GM21360 (cell line): Measurements from ENCODE around the gene ZGPAT.

ENCODE experiments used
- ATAC-seq: cut with Tn5 transposase; IDR thresholded peaks from one replicate; pipeline ENCODE4 v1.9.1; 2021; ENCODE audit warnings: mild to moderate bottlenecking, moderate library complexity; ENCODE audit not compliant: unreplicated experiment

The ZGPAT gene

DNA sequence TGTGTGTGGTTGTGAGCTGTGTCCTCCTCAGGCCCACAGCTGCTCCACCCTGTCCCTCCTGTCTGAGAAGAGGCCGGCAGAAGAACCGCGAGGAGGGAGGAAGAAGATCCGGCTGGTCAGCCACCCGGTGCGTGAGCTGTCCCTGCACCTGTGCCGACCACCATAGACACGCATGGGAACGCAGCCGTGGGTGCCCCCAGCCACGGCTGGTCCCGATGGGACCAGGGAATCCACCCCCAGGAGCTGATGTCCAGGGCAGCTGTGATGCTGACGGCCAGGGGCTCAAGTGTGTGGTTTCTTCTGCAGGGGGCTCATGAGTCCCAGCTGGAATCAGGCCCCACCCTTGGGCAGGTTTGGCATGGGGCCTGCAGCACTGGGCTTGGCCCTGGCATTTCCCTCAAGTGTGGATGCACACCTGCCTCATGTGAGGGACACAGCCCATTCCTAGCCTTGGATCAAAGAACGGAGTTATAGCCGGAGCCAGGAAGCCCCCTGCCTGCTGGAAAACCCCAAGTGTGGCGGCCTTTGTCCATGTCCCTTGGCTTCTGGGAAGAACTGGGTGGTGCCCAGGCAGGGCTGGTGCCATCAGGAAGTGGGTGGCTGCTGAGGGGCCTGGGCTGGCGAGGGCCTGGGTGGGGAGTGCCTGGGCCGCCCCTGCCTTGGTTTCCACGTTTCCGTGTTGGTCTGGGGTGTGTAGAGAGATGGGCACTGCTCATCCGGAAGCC lies 16.0 kb upstream of the ZGPAT start:
- ATAC-seq, result no peak

DNA sequence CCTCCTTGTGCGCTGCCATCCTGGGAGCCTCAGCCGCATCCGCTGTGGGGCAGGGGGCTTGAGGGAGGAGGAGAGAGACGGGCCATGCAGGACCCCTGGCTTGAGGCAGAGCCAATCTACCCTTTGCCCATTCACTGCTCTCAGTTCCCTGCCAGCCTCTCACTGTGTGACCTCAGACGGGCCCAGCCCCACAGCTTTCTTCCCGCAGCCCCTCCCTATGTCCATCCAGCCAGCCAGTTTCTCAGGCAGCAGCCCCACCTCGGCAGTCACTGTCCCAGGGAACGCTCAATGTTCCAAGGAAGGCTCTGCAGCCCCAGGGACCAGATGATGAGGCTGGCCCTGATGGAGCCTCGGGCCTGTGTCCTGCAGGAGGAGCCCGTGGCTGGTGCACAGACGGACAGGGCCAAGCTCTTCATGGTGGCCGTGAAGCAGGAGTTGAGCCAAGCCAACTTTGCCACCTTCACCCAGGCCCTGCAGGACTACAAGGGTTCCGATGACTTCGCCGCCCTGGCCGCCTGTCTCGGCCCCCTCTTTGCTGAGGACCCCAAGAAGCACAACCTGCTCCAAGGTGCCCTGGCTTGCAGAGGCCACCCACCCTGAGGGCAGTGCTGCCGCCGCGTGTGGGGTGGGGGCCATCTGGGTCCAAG lies 15.3 kb upstream of the ZGPAT start:
- no peak for ATAC-seq

DNA sequence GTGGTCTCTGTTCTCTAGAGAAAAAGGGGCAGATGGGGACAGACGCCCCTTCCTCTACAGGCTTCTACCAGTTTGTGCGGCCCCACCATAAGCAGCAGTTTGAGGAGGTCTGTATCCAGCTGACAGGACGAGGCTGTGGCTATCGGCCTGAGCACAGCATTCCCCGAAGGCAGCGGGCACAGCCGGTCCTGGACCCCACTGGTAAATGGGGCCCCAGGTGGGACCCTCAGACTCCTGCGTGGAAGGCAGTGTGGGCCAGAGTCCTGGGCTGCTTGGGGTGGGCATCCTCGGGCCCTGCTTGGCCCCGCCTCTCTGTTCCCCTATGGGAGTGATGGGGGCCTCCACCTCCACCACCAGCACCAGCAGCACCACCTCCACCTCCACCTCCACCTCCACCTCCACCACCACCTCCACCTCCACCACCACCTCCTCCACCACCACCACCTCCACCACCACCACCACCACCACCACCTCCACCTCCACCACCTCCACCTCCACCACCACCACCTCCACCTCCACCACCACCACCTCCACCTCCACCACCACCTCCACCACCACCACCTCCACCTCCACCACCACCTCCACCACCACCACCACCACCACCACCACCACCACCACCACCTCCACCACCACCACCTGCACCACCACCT lies 14.6 kb upstream of the ZGPAT start:
- ATAC-seq, result no peak

DNA sequence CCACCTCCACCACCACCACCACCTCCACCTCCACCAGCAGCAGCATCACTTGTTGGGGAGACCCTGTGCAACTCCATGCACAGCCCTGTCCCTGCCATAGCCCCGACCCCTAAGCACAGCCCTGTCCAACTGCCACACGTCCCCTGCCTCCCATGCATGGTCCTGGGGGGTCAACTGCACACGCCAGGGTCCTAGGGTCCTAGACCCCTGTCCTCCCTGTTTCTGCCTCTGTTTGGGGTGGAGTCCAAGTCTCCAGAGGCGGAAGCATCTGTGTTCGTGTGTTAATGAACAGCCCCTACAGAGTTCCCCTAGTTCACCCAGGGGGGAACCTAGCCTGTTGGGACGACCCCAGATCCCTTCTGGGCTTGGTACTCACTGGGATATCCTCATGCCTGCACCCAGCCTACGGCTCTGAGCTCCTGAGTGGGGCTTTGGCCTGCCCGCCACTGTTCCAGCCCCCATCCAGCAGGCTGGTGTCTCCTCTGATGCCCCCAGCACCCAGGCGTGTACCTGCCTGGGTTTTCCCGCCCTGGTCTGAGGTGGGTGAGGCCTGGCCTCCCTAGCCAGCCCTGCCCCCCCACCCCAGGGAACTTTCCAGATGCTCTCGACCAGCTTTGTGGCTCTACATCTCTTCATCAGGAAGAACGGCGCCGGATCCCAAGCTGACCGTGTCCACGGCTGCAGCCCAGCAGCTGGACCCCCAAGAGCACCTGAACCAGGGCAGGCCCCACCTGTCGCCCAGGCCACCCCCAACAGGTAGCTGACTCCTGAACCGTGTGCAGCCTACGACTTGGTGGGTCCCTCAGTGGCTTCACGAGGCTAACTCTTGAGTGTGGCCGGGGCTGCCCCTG lies 13.9 kb upstream of the ZGPAT start:
- no peak for ATAC-seq

DNA sequence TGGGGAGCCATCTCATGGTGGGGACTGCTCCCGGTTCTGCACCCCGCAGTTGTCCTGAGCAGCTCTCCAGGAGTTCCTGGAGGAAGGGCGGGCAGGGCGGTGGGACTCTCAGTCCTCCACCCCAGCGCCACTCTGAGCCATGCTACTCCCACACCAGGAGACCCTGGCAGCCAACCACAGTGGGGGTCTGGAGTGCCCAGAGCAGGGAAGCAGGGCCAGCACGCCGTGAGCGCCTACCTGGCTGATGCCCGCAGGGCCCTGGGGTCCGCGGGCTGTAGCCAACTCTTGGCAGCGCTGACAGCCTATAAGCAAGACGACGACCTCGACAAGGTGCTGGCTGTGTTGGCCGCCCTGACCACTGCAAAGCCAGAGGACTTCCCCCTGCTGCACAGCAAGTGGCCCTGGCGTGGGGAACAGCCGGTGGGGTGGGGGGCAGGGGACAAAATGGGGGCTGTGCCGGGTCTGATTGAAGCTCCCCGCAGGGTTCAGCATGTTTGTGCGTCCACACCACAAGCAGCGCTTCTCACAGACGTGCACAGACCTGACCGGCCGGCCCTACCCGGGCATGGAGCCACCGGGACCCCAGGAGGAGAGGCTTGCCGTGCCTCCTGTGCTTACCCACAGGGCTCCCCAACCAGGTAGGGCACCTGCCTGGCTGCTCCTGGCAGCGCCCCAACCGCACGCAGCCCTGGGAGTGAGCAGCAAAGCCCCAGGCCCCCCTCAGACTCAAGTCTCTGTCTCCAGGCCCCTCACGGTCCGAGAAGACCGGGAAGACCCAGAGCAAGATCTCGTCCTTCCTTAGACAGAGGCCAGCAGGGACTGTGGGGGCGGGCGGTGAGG lies 13.0 kb upstream of the ZGPAT start:
- no peak for ATAC-seq

DNA sequence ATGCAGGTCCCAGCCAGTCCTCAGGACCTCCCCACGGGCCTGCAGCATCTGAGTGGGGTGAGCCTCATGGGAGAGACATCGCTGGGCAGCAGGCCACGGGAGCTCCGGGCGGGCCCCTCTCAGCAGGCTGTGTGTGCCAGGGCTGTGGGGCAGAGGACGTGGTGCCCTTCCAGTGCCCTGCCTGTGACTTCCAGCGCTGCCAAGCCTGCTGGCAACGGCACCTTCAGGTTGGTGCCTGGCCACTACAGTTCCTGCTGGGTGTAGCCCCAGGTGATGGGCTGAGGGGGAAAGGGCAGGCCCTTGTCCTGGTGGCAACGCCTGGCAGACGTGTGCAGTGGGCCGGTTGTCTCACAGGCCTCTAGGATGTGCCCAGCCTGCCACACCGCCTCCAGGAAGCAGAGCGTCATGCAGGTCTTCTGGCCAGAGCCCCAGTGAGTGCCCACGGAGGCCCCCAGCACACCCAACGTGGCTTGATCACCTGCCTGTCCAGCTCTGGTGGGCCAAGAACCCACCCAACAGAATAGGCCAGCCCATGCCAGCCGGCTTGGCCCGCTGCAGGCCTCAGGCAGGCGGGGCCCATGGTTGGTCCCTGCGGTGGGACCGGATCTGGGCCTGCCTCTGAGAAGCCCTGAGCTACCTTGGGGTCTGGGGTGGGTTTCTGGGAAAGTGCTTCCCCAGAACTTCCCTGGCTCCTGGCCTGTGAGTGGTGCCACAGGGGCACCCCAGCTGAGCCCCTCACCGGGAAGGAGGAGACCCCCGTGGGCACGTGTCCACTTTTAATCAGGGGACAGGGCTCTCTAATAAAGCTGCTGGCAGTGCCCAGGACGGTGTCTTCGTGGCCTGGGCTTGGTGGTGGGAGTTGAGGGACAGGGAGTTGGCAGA lies 12.2 kb upstream of the ZGPAT start:
- no peak for ATAC-seq

DNA sequence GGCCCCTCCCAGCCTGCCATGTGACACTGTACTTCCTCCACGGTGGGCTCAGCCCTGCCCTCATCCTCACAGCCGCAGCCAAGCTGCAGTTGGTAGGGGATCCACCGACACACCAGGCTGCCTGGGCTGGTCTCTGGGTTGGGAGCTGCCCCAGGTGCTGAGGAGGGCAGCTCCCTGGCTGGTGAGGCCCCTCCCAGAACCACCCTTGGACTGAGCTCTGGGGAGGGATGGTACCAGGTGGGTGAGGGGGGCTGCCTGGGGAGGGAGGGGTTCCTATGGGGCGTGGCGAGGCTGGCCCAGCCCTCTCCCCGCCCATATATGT lies 11.6 kb upstream of the ZGPAT start:
- no peak for ATAC-seq

DNA sequence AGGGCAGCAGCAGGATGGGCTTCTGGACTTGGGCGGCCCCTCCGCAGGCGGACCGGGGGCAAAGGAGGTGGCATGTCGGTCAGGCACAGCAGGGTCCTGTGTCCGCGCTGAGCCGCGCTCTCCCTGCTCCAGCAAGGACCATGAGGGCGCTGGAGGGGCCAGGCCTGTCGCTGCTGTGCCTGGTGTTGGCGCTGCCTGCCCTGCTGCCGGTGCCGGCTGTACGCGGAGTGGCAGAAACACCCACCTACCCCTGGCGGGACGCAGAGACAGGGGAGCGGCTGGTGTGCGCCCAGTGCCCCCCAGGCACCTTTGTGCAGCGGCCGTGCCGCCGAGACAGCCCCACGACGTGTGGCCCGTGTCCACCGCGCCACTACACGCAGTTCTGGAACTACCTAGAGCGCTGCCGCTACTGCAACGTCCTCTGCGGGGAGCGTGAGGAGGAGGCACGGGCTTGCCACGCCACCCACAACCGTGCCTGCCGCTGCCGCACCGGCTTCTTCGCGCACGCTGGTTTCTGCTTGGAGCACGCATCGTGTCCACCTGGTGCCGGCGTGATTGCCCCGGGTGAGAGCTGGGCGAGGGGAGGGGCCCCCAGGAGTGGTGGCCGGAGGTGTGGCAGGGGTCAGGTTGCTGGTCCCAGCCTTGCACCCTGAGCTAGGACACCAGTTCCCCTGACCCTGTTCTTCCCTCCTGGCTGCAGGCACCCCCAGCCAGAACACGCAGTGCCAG lies 11.0 kb upstream of the ZGPAT start, which contains the start of gene TNFRSF6B:
Gene TNFRSF6B (plus strand): TSS at position 25 of the 729 bp plus-strand sequence. CDS start 116 bp downstream, at position 141.
- no peak for ATAC-seq

DNA sequence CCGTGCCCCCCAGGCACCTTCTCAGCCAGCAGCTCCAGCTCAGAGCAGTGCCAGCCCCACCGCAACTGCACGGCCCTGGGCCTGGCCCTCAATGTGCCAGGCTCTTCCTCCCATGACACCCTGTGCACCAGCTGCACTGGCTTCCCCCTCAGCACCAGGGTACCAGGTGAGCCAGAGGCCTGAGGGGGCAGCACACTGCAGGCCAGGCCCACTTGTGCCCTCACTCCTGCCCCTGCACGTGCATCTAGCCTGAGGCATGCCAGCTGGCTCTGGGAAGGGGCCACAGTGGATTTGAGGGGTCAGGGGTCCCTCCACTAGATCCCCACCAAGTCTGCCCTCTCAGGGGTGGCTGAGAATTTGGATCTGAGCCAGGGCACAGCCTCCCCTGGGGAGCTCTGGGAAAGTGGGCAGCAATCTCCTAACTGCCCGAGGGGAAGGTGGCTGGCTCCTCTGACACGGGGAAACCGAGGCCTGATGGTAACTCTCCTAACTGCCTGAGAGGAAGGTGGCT lies 10.4 kb upstream of the ZGPAT start:
- ATAC-seq, result no peak

DNA sequence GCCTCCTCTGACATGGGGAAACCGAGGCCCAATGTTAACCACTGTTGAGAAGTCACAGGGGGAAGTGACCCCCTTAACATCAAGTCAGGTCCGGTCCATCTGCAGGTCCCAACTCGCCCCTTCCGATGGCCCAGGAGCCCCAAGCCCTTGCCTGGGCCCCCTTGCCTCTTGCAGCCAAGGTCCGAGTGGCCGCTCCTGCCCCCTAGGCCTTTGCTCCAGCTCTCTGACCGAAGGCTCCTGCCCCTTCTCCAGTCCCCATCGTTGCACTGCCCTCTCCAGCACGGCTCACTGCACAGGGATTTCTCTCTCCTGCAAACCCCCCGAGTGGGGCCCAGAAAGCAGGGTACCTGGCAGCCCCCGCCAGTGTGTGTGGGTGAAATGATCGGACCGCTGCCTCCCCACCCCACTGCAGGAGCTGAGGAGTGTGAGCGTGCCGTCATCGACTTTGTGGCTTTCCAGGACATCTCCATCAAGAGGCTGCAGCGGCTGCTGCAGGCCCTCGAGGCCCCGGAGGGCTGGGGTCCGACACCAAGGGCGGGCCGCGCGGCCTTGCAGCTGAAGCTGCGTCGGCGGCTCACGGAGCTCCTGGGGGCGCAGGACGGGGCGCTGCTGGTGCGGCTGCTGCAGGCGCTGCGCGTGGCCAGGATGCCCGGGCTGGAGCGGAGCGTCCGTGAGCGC lies 9.8 kb upstream of the ZGPAT start:
- no peak for ATAC-seq

DNA sequence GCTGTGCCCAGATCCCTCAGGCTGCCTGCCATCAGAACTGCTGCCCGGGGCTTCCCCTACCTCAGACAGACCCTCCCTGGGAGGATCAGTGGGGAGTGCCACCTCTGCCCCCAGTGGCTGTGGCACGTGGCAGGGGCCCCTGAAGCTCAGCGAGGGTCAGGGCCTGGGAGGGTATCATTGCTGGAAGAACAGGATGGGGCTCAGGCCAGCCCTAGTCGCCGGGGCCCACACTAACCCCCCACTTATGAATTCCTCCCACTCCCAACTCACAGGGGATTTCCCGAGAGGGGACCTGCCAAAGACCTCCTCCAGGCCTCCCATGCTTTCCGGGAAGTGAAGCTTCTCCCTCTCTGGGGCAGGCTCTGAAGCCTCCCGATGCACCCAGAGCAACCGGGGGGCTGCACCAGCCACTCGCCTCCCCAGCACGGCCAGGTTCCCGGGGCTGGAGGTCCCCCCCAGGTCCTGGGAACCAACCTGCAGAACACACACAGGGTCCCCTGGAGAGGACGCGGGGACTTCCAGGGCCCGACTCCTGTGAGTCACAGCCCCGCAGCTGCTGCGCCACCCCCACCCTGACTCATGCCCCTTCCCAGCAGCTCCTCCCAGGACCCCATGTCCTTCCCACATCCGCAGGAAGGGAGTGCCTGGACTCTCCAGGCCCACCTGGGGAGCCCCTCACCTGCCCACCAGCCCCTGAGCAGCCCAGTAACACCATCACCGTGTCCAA lies 8.9 kb upstream of the ZGPAT start:
- no peak for ATAC-seq

DNA sequence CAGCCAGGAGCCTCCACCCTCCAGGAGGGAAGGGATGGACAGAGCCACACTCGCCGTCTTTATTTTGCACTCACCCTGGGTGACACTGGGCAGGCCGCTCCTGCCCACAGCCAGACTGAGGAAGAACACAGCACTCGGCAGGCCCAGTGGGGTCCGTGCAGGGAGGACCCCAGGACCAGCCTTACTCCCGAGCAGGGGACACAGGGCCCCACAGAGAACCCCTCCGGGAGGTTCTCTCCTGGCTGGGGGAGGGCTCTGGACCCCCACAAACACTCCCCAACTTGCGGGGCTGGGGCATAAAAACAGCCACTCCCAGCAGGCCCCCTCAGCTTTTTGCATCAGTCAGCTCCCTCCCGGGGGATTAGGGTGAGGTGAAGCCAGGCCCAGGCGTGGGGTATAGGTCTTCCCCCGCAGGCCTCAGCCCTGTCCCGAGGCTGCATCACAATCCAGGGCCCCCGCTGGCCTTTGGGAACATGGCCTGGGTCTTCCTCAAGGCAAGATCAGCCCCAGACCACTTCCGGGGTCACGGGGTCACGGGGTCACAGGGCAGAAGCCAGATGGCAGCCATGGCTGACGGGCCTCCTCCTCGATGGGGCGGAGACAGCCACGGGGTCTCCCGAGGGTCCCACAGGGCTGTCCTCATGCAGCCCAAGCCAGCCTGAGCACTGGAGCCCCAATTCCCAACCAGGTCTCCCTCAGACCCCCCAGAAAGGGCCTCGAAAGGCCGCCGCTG lies 8.2 kb upstream of the ZGPAT start:
- ATAC-seq, result no peak

DNA sequence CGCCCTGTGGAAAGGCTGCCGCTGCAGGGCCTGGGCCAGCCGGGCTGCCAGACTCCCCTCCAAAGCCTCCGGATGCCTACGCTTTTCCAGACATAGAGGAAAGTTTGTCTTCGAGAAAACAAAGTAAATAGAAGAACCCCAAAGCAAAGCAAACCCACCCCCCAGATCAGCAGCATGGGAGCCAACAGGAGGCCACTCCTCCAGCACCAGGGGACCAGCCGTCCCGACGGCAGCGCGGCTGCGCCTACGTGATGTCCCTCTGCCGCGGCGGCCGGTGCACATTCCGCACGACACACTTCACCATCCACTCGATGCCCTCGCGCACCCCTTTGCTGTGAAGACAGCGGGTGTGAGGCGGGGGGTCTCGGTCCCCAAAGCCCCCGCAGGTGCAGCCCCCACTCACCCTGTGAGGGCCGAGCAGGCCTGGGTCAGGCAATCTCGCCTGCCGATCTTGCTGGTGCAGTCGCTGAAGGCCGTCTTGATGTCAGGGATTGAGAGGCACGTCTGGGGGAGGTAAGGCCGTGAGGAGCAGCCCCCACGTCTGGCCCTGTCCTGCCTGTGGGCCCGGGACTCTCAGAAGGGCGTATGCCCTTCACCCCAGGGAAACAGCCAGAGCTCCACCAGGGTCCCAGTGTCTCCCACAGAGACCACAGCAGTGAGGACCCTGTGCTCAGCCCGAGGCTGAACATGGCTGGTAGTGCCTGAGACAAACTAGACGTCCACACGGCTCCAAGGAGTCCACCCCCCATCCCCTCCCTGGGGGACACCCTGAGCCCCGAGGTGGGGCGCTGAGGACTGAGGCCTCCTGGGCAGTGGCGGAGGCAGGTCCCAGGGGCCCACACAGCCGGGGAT lies 7.4 kb upstream of the ZGPAT start:
- no peak for ATAC-seq

DNA sequence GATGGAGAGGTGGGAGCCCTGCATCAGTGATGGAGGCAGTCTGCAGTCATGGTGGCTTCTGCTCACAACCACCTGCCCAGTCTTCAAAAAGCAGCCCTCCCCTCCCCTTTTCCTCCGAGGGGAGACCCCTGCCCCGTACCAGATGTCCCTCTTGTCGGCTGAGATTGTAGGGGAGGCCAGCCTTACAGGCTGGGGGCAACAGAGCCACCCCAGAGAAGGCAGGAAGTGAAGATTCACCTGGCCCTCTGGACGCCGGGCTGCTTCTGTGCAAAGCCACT lies 6.8 kb upstream of the ZGPAT start:
- ATAC-seq, result no peak

DNA sequence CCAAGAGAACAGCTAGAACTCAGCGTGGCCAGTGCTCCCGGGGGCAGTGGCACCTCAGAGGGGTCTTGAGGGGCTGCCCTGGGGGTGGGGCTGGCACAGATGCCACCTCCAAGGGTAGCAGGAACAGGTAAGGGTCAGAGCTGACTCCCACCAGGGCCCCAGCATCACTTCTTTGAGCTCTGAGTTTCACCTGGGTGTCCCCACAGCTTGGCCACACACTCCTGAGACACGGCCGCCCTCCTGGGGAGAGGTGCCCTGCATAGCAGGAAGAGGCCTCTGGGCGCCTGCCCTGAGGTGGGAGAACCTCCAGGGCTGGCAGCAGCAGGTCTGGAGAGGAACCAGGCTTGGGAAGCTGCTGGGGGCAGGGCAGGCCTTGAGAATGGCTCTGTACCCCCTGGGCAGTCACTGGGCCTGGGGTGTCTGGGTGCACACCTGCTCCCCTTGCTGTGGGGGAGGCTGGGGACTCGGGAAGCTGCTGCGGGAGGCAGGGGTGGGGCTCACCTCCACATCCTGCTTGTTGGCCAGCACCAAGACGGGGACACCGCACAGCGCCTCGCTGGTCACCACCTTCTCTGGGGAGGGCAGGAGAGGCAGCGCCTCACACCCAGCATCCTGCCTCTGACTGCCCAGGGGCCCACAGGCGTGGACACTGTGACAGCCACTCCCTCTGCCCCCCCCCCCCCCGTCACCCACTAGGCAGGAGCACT lies 6.4 kb upstream of the ZGPAT start:
- ATAC-seq, result no peak
